ENCODE measurements around the gene ZC3H12D. TPM values are rescaled to one million over a fixed set of nuclear protein-coding genes. Genes with fewer than 3 reads are reported as not detected.

ZC3H12D gene
- total and polyA plus RNA-seq, 2 of the 13 experiments (the other 11 are each of a cell fraction or from before 2014, with no cell fraction given) = 1.2 to 2.7 TPM

DNA sequence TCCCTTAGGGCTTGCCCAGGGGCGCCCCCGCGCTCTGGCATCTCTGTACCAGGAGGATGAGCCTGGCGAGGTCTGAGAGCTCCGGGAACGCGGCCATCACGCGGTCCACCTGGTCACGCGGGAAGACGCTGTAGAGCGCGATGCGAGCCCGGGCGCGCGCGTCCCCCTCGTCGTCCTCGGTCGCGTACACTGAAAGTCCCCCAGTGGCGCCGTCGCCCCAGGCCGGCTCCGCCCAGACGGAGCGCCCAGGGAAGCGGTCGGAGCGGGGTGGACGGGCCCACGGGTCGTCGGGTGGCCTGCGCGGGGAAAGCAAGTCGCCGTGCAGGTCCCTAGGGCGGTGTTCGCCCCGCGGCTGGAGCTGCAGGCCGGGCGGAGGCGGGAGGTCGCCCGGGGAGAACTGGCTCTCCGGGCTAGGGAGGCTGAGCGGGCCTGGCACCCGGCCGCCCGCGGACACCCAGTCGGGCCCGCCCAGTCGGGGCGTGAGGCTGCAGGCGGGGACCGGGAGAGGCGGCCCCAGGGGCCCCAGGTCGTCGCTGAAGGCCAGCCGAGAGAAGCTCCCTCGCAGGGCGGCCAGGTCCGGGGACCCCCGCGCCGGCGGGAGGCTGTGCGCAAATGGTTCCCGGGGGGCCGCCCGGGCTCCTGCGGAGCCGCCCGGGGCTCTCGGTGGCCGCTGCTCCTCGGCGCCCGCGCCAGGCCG, 34.0 kb downstream of the ZC3H12D start:
- Histone ChIP-seq H3K9ac (ENCODE audit: insufficient read depth, low read depth, low read length) (no peak overlapping the region), H4K20me1 (ENCODE audit: insufficient read depth, low read length) (no peaks in the 10 kb centered on the region), H3K4me2 (ENCODE audit: low read depth, low read length) (no peak overlapping the region), H3K36me3 (replicated peaks in 1 of 2; ENCODE audit: control insufficient read depth in 1 of 2, insufficient read depth in 2 of 2, low read length in 2 of 2) (no peaks in the 10 kb centered on the region), H3K4me1 (ENCODE audit: insufficient read depth, low read length) (peaks cover 32% of the 10 kb centered on the region), H3K27ac (ENCODE audit: extremely low read length, insufficient read depth, low read length) (no peak overlapping the region), H2AFZ (ENCODE audit: low read length) (no peak overlapping the region), H3K4me3 (replicated peaks in 1 of 3; ENCODE audit: insufficient read depth in 1 of 3, low read depth in 2 of 3, low read length in 3 of 3) (no peak overlapping the region), H3K9me3 (ENCODE audit: low read length) (no peaks in the 10 kb centered on the region), H3K79me2 (ENCODE audit: insufficient read depth, low read length) (no peaks in the 10 kb centered on the region), H3K27me3 (ENCODE audit: control insufficient read depth in 1 of 2, insufficient read depth in 2 of 2, low read length in 2 of 2) (no peaks in the 10 kb centered on the region)
- in situ Hi-C loops (cut with HindIII; ENCODE audit: extremely low pct_ligation_motif_present, low pct_unique_long_range_greater_than_20kb) (no loop called here), intact Hi-C loops (cut with micrococcal nuclease; ENCODE audit: unreplicated experiment) (loop anchor here (5.0 kb wide), 1 partner anchor 66 kb away; no protein-coding TSS in a partner anchor)
- ATAC-seq (no peak), DNase-seq (ENCODE audit: low spot score) (no peak), FAIRE-seq (no peak)
- POLR2A ChIA-PET = no interaction called here
- 98% methylated on average over 71 of the region's 89 CpGs for WGBS (ENCODE audit: low lambda C conversion rate)
- CTCF ChIA-PET (ENCODE audit: low intra/inter-chr PET ratio, low total read pairs) = no interaction called here
- TF ChIP-seq ZNF749 (CRISPR knock-in tag; IDR thresholded peaks at IDR 0.05; ENCODE audit: borderline replicate concordance) = no peak
- TF ChIP-seq ZNF282 (IDR thresholded peaks at IDR 0.05; ENCODE audit: partially characterized antibody) = no peak
- TF ChIP-seq ZC3H13 (CRISPR knock-in tag; IDR thresholded peaks at IDR 0.05) = no peak
- TF ChIP-seq, protein P1, sequence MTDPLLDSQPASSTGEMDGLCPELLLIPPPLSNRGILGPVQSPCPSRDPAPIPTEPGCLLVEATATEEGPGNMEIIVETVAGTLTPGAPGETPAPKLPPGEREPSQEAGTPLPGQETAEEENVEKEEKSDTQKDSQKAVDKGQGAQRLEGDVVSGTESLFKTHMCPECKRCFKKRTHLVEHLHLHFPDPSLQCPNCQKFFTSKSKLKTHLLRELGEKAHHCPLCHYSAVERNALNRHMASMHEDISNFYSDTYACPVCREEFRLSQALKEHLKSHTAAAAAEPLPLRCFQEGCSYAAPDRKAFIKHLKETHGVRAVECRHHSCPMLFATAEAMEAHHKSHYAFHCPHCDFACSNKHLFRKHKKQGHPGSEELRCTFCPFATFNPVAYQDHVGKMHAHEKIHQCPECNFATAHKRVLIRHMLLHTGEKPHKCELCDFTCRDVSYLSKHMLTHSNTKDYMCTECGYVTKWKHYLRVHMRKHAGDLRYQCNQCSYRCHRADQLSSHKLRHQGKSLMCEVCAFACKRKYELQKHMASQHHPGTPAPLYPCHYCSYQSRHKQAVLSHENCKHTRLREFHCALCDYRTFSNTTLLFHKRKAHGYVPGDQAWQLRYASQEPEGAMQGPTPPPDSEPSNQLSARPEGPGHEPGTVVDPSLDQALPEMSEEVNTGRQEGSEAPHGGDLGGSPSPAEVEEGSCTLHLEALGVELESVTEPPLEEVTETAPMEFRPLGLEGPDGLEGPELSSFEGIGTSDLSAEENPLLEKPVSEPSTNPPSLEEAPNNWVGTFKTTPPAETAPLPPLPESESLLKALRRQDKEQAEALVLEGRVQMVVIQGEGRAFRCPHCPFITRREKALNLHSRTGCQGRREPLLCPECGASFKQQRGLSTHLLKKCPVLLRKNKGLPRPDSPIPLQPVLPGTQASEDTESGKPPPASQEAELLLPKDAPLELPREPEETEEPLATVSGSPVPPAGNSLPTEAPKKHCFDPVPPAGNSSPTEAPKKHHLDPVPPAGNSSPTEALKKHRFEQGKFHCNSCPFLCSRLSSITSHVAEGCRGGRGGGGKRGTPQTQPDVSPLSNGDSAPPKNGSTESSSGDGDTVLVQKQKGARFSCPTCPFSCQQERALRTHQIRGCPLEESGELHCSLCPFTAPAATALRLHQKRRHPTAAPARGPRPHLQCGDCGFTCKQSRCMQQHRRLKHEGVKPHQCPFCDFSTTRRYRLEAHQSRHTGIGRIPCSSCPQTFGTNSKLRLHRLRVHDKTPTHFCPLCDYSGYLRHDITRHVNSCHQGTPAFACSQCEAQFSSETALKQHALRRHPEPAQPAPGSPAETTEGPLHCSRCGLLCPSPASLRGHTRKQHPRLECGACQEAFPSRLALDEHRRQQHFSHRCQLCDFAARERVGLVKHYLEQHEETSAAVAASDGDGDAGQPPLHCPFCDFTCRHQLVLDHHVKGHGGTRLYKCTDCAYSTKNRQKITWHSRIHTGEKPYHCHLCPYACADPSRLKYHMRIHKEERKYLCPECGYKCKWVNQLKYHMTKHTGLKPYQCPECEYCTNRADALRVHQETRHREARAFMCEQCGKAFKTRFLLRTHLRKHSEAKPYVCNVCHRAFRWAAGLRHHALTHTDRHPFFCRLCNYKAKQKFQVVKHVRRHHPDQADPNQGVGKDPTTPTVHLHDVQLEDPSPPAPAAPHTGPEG (CRISPR knock-in tag; IDR thresholded peaks at IDR 0.05) = no peak
- no peak for TF ChIP-seq ARHGAP35 (CRISPR knock-in tag; IDR thresholded peaks at IDR 0.05; ENCODE audit: borderline replicate concordance)
- TF ChIP-seq ZNF83 (CRISPR knock-in tag; IDR thresholded peaks at IDR 0.05; ENCODE audit: borderline replicate concordance) = no peak
- TF ChIP-seq RBFOX2 (IDR thresholded peaks at IDR 0.05; ENCODE audit: low read depth, low read length) = no peak
- TF ChIP-seq ZNF644 (CRISPR knock-in tag; IDR thresholded peaks at IDR 0.05; ENCODE audit: low read depth) = no peak
- TF ChIP-seq ZFP37 (CRISPR knock-in tag; IDR thresholded peaks at IDR 0.05; ENCODE audit: borderline replicate concordance) = no peak
- no peak for TF ChIP-seq ISX (CRISPR knock-in tag; conservative IDR thresholded peaks at IDR 0.05)
- no peak for TF ChIP-seq CEBPG (CRISPR knock-in tag; IDR thresholded peaks at IDR 0.05)
- TF ChIP-seq, protein P2, sequence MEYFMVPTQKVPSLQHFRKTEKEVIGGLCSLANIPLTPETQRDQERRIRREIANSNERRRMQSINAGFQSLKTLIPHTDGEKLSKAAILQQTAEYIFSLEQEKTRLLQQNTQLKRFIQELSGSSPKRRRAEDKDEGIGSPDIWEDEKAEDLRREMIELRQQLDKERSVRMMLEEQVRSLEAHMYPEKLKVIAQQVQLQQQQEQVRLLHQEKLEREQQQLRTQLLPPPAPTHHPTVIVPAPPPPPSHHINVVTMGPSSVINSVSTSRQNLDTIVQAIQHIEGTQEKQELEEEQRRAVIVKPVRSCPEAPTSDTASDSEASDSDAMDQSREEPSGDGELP (IDR thresholded peaks at IDR 0.05; ENCODE audit: borderline replicate concordance, low read depth) = no peak
- no TSS peak for BruUV-seq (replicated peaks)

Data from HepG2 (cell line).